ENCODE measurements around the gene SLC6A6. TPM values are rescaled to one million over a fixed set of nuclear protein-coding genes. Genes with fewer than 3 reads are reported as not detected.
A peak's percentile ranks its signal among the peaks of the same experiment; 100 is the strongest.

SLC6A6 gene
- total RNA-seq, 1 experiment from 2014 or later, result 62.5 TPM

DNA sequence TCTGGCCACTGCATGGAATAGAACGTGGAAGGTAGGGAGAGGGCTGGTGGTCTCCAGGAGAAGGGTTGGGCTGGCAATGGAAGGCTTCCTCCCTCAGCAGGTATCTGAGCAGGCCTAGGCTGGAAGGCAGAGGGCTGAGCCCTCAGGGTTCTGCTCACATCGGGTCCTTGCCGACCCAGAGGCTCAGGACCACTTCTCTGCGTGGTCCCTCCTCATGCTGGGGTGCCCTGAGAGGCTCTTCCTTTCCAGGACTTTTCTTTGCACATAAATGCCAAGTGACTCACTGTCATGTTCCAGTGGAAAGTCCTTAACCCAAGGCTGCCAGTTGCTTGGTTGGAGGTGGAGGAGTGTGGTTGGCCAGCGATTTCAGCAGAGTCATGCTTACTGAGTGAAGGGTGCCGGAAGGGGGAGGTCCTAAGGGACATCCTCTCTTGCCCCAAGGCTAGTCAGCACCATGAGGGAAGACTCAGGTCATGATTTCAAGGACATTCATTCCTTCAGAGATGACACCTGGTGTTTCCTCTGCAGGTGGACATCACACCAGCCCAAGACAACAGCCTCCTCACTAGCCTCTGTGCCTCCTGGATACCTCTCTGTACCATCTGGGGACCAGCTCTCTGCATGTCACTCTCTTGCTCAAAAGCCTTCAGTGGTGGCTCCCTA is 8.2 kb downstream of the SLC6A6 start:
- in situ Hi-C loops (cut with HindIII; ENCODE audit: low pct_unique_long_range_greater_than_20kb, low sequenced_read_pairs), result no loop called here

GRCh38 chr3:14411166-14411526 is 8.7 kb downstream of the SLC6A6 start:
- DNase-seq (ENCODE audit: low read depth), result no peak

More for the DNA sequence above, 8.2 kb downstream of the SLC6A6 start:
- peak; percentile 98 for DNase-seq (ENCODE audit: low read depth)

GRCh38 chr3:14411988-14412387 is 9.6 kb downstream of the SLC6A6 start:
- in situ Hi-C loops (cut with HindIII; ENCODE audit: low pct_unique_long_range_greater_than_20kb, low sequenced_read_pairs), result no loop called here
- no peak for DNase-seq (ENCODE audit: low read depth)

More at GRCh38 chr3:14411166-14411526, 8.7 kb downstream of the SLC6A6 start:
- in situ Hi-C loops (cut with HindIII; ENCODE audit: low pct_unique_long_range_greater_than_20kb, low sequenced_read_pairs), result no loop called here

- in situ Hi-C loops (cut with HindIII; ENCODE audit: low pct_unique_long_range_greater_than_20kb, low sequenced_read_pairs), result no loop called here
- no peak for DNase-seq (ENCODE audit: low read depth)
These were observed 10.5 kb downstream of the SLC6A6 start for GRCh38 chr3:14412831-14413380.

GRCh38 chr3:14413381-14414071 is 11.1 kb downstream of the SLC6A6 start:
- in situ Hi-C loops (cut with HindIII; ENCODE audit: low pct_unique_long_range_greater_than_20kb, low sequenced_read_pairs), result no loop called here
- peak; percentile 69 for DNase-seq (ENCODE audit: low read depth)

- in situ Hi-C loops (cut with HindIII; ENCODE audit: low pct_unique_long_range_greater_than_20kb, low sequenced_read_pairs), result no loop called here
- no peak for DNase-seq (ENCODE audit: low read depth)
These were observed 12.5 kb downstream of the SLC6A6 start for GRCh38 chr3:14414846-14415464.

DNA sequence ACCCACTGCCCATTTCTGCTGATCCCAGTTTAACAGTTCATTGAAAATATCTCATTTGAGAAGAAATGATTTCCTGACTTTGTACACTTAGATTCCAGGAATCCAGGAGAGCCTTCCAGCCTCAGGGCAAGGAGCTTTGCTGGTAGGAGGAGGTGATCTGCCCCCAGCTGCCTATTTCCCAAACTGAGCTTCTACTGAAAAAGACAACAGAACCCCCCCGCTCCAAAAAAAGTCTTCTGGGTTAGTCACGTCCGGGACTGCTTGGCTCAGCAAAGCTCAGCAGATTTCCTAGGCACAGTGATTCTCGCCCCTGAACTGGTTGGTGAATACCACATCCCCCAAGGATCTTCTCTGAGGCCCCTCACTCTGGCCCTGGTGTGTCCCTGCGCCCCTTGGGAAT is 13.1 kb downstream of the SLC6A6 start:
- in situ Hi-C loops (cut with HindIII; ENCODE audit: low pct_unique_long_range_greater_than_20kb, low sequenced_read_pairs), result no loop called here
- no peak for DNase-seq (ENCODE audit: low read depth)

- in situ Hi-C loops (cut with HindIII; ENCODE audit: low pct_unique_long_range_greater_than_20kb, low sequenced_read_pairs), result no loop called here
These were observed 14.0 kb downstream of the SLC6A6 start for GRCh38 chr3:14416453-14416852.

GRCh38 chr3:14418296-14419250 is 16.2 kb downstream of the SLC6A6 start:
- in situ Hi-C loops (cut with HindIII; ENCODE audit: low pct_unique_long_range_greater_than_20kb, low sequenced_read_pairs), result no loop called here
- DNase-seq (ENCODE audit: low read depth), result no peak

More at GRCh38 chr3:14416453-14416852, 14.0 kb downstream of the SLC6A6 start:
- DNase-seq (ENCODE audit: low read depth), result no peak

DNA sequence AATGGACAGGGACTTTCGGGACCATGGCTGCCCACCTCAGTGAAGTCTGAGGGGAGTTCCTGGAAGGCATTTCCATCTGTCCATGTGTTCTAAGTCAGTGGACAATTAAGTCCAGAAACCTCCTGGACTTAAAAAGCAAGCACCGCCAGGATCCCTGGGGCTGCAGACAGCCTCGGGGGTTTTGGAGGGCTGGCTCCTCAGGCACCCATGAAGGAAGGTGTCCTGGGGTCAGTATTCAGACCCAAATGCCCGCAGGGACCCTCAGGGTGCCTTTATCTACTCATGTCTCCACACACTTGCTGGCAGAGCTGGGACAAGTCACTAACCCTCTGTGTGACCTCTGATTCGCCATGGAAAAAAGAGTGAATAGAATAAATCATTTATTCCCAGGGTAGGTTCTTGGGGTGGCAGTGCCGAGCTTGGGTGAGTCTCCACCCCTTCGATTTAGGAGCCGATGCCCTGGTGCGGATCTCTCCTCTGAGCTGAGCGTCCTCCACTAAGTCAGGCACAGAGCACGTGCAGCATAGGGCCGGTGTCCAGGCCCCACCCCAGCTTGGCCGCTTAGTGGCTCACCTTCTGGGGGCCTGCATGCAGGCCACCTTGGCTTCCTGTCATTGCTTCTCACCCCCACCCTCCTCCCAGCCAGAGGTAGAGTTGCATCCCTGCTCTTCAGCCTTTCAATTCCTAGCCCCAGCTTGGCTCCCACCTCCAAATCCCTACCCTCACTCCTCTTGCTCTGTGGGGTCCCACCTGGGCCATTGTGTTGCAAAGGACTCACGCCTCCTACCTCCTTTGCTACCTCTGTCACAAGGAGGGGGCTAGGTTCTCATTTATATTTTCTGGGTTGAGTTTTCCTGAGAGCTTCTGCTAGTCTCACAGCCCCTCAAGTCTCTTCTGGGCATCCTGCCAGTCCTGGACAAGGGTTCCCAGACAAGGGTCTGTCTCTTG is 19.9 kb downstream of the SLC6A6 start:
- DNase-seq (ENCODE audit: low read depth), result no peak
- in situ Hi-C loops (cut with HindIII; ENCODE audit: low pct_unique_long_range_greater_than_20kb, low sequenced_read_pairs), result no loop called here

DNA sequence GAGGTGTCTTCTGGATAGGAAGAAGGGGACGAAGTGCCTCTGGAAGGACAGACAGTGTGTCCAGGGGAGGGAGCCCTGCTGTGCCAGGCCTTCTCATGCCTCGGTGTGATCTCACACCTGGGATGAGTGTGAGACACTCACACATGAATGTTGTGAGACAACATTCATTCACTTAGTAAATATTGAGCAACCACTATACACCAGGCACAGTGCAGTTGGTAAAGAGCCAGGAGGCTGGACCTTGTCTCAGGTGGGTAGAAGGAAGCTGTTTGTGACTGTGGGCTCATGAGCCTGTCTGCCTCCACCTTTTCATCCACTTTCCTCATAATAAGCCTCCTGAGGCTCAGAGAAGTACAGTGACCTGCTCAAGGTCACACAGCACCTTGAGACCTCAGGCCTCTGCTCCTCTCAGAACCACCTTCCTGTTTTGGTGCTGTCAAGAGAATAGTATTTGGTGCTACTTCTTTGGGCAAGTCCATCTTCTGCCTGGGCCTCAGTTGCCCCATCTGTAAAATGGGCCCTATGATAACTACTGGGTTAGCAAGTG is 20.9 kb downstream of the SLC6A6 start:
- in situ Hi-C loops (cut with HindIII; ENCODE audit: low pct_unique_long_range_greater_than_20kb, low sequenced_read_pairs), result no loop called here
- no peak for DNase-seq (ENCODE audit: low read depth)

- in situ Hi-C loops (cut with HindIII; ENCODE audit: low pct_unique_long_range_greater_than_20kb, low sequenced_read_pairs), result no loop called here
These were observed 21.6 kb downstream of the SLC6A6 start for GRCh38 chr3:14423963-14424362.

GRCh38 chr3:14424711-14425580 is 22.5 kb downstream of the SLC6A6 start:
- in situ Hi-C loops (cut with HindIII; ENCODE audit: low pct_unique_long_range_greater_than_20kb, low sequenced_read_pairs), result no loop called here
- DNase-seq (ENCODE audit: low read depth), result no peak

More at GRCh38 chr3:14423963-14424362, 21.6 kb downstream of the SLC6A6 start:
- no peak for DNase-seq (ENCODE audit: low read depth)

DNA sequence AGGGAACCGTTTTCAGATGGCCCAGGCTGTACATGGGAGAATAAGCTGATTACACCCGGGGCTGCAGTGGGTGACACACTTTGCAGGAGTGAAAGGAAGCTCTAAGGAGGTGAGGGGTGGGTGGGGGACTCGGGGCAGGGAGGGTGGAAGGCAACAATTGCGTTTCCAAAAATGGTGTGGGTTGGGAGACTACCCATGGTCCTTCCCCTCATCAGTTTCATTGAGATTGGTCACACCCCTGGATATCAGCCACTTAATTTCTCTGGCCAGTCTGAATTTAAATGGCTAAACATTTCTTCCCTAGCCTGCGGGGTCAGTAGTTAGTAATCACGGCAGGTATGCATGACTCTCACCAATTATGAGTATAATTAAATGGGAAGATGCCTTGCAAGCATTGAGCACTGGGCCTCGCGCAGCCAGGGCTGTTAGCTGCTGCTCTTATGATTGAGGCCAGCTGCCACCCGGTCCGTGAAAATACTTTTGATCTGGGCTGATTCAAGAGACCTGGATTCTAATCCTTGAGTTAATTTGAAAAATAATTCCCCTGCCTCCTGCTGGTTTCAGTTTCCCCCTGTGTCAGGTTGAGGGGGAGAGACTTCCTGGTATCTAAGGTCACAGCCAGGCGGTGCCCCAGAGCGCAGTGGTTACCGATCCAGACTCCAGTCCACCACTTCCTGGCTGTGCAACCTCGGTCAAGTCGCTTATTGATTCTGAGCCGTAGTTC is 23.3 kb downstream of the SLC6A6 start:
- DNase-seq (ENCODE audit: low read depth), result no peak
- in situ Hi-C loops (cut with HindIII; ENCODE audit: low pct_unique_long_range_greater_than_20kb, low sequenced_read_pairs), result no loop called here

DNA sequence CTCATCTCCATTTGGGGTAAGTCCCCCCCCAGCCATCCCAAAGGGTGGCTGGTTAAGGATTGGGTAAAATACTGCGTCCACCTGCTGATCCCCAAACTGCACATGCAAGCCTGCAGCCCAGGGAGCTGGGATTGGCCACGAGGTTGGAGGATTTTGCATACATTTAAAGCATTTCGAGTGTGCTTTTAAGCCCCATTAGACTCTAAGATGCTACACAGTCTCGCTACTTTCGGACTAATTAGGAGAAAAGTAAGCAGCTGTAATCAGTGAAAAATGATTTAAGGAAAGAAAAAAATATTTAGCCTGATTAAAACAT is 23.9 kb downstream of the SLC6A6 start:
- in situ Hi-C loops (cut with HindIII; ENCODE audit: low pct_unique_long_range_greater_than_20kb, low sequenced_read_pairs), result no loop called here

More for the DNA sequence above, 23.9 kb downstream of the SLC6A6 start:
- no peak for DNase-seq (ENCODE audit: low read depth)
